GM12873 (cell line): ENCODE data around the gene ZAP70.

Experiments used
- TF ChIP-seq, protein P1 (sequence below): IDR thresholded peaks from 2 replicates; pipeline ENCODE4 v1.5.1; 2012; ENCODE audit warnings: low read depth, mild to moderate bottlenecking, moderate library complexity, low read length, control low read depth; ENCODE audit not compliant: insufficient read depth; ENCODE audit errors: missing control alignments

ZAP70 gene

DNA sequence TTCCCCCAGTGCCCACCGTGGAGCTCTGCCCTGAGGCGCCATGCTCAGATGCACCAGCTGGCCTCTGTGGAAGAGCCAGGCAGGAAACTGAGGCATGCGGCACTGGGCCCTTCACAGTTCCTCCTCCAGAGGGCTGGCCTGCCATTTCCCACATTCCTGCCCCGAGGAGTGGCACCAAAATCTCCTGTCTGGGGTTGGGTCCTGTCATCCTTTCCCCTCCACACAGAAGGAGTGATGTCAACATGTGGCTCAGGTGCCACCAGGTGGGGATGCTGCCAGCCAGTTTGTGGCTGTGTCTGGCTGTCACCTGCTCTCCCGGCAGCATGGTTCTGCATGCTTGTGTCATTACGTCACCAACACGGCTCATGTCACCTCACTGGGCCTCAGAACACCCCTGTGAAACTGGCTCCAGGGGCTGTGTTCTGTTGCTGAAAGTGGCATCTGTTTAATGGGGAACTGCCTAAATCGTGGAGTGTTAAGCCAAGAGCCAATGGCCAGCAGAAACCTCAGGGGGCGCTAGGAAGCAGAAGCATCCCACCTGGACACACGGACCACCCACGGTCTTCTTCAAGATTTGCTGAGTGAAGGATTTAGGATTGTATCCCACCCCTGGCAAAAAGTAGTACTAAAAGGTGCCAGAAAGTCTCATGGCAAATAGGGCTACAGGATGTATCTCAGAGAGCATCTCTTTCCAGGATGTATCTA, 51.3 kb downstream of the ZAP70 start:
- TF ChIP-seq, protein P1, sequence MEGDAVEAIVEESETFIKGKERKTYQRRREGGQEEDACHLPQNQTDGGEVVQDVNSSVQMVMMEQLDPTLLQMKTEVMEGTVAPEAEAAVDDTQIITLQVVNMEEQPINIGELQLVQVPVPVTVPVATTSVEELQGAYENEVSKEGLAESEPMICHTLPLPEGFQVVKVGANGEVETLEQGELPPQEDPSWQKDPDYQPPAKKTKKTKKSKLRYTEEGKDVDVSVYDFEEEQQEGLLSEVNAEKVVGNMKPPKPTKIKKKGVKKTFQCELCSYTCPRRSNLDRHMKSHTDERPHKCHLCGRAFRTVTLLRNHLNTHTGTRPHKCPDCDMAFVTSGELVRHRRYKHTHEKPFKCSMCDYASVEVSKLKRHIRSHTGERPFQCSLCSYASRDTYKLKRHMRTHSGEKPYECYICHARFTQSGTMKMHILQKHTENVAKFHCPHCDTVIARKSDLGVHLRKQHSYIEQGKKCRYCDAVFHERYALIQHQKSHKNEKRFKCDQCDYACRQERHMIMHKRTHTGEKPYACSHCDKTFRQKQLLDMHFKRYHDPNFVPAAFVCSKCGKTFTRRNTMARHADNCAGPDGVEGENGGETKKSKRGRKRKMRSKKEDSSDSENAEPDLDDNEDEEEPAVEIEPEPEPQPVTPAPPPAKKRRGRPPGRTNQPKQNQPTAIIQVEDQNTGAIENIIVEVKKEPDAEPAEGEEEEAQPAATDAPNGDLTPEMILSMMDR = no peak

DNA sequence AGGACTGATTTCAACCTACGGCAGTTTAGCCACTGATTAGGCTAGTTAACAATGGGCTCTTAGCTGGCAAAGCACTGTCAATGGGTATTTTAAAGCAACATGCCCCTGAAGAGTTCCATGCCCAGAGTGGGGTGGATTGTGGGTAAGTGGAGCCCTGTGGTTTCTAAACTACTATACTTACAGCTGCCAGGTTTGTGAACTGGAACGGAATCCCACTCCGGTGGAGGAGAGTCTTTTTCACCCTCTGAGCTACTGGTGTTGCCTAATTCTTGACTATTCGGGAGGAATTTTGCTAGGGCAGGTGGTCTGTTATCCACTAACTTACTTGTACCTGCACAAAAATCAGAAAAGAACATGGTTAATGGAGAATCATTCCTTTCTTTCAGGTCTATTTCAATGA, 52.6 kb downstream of the ZAP70 start:
- TF ChIP-seq, protein P1 = no peak

DNA sequence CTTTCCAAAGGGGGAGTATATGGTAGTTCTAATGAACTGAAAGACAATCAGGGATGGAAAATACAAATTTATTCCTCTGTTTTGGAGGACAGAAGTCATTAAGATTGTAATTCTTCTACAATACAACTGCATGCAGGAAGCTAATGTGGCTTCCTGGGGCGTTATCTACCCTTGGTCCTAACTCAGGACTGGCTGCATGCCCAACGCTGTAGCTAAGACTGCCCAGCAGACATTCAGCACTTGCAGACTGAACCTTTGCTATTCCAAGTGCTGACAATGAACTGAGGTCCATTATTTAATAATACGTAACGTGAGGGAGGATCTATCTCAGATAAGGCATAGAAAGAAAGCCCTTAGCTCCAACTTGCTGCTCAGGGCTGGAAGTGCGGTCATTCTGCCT, 53.2 kb downstream of the ZAP70 start:
- TF ChIP-seq, protein P1 = no peak

DNA sequence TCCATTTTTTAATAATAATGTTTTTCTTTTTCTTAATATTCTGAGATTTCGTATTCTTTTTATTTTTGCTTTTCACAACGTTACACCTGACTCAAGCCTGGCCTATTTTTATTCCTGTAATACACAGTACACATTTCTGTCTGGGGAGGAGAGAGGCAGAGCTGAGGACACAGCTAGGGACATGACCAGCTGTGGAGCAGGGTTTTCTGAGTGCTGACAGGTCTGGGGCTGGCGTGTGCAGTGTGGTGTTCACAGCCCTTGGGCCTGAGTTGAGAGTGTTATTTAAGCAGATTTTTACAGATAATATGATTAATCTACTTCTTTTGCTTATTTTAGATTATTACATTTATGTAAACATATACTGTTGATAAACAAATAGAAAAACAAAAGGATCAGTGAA, 55.9 kb downstream of the ZAP70 start:
- TF ChIP-seq, protein P1 = no peak

DNA sequence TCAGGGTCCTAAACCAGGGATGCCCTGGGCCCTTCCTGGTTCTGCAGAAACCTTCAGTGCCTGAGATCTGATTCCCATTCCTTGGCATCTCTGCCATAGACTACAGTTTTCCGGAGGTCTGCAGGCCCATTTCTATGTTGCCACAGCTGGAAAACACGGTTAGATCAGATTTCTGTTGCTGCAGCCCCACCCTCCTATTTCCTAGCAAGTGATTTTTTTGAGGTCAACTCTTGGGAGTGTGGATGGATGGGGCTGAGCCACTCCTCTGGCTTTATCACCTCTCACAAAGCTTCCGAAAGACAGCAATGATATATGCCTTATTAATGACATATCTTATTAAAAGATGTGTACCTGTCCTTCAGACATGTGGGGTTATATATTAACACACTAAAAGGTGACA, 56.3 kb downstream of the ZAP70 start:
- TF ChIP-seq, protein P1 = no peak

DNA sequence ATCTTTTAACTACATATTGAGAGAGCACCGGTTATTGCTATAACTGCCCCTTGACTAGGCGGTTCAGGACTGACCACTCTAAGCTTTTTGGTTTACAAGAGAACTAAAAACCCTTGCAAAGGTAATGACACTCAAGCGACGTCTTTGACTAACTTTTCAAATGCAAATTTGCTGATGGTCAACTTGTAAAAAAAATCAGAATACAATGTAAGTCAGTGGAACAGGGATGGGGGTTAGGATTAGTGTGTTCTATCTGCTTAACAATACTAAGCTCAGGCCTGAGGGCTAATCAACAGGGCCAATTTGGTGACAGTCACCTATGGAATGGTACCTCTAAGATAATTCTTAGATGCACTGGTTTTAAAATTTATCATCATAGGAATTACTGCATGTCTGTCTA, 57.1 kb downstream of the ZAP70 start:
- TF ChIP-seq, protein P1 = no peak

DNA sequence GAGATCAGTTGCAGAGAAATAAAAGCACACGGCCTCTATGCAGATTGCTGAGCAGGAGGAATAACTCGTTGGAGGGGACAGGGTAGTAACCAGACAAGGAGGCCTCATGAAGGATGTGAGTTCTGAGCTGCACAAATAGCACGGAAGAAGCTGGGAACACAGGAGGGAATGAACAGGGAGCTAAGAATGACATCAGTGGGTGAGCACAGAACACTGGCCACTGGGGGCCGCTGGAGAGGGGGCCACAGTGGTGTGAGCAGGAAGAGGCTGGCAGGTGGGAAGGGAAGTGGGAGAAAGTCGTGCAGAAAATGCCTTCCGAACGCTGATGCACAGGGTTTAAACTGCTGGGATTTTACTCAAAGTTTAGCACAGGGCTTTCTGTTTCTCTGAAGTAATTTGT, 61.0 kb downstream of the ZAP70 start:
- TF ChIP-seq, protein P1 = peak; percentile 20

DNA sequence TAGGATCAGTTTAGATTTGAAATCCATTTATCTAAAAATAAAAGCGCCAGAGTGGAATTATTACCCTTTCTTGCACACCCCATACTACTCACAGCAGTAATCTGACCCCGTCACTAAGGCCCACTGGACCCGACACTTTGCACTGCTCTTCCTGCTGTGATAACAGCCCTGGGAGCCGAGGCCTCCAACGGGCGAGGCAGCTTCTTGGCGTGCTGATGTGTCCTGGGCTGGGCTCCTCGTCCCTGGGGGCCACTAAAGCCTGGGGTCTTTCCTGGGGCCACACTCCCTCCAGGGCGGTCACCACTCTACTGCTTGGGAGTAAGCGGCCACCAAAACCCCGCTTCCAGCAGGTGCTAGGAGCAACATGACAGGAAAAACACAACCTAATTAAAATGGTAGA, 61.7 kb downstream of the ZAP70 start:
- TF ChIP-seq, protein P1 = no peak
